Measurements from ENCODE around the gene OR5H6.

OR5H6 gene

GRCh38 chr3:98263944-98264343 is at the start of gene OR5H6:
Gene OR5H6, plus strand, starts transcription at chr3:98264244. Its CDS starts 89 bp downstream, at chr3:98264333.
- DNase-seq (ENCODE audit: low read depth): no peak
- H3K4me3 ChIP-seq (ENCODE audit: control insufficient read depth, low read depth, low read length): no peak within 1 kb of the TSS
- TF ChIP-seq CTCF (IDR thresholded peaks at IDR 0.05; ENCODE audit: control insufficient read depth, insufficient read depth, low read depth, low read length, missing control alignments): no peak

GRCh38 chr3:98215051-98215450 is 49.0 kb upstream of the OR5H6 start:
- no peak overlapping the region for H3K4me3 ChIP-seq (ENCODE audit: control insufficient read depth, low read depth, low read length)
- no peak for TF ChIP-seq CTCF (IDR thresholded peaks at IDR 0.05; ENCODE audit: control insufficient read depth, insufficient read depth, low read depth, low read length, missing control alignments)
- no peak for DNase-seq (ENCODE audit: low read depth)

- H3K4me3 ChIP-seq (ENCODE audit: control insufficient read depth, low read depth, low read length): no peak overlapping the region
- no peak for DNase-seq (ENCODE audit: low read depth)
- TF ChIP-seq CTCF (IDR thresholded peaks at IDR 0.05; ENCODE audit: control insufficient read depth, insufficient read depth, low read depth, low read length, missing control alignments): no peak
These were observed 40.0 kb upstream of the OR5H6 start for GRCh38 chr3:98223907-98224672.

- no peak overlapping the region for H3K4me3 ChIP-seq (ENCODE audit: control insufficient read depth, low read depth, low read length)
- no peak for TF ChIP-seq CTCF (IDR thresholded peaks at IDR 0.05; ENCODE audit: control insufficient read depth, insufficient read depth, low read depth, low read length, missing control alignments)
- no peak for DNase-seq (ENCODE audit: low read depth)
These were observed 31.6 kb upstream of the OR5H6 start for GRCh38 chr3:98232489-98232888.

- H3K4me3 ChIP-seq (ENCODE audit: control insufficient read depth, low read depth, low read length): no peak overlapping the region
- no peak for DNase-seq (ENCODE audit: low read depth)
- TF ChIP-seq CTCF (IDR thresholded peaks at IDR 0.05; ENCODE audit: control insufficient read depth, insufficient read depth, low read depth, low read length, missing control alignments): no peak
These were observed 30.6 kb upstream of the OR5H6 start for GRCh38 chr3:98233468-98233867.

GRCh38 chr3:98240131-98240530 is 23.9 kb upstream of the OR5H6 start:
- no peak for DNase-seq (ENCODE audit: low read depth)
- no peak for TF ChIP-seq CTCF (IDR thresholded peaks at IDR 0.05; ENCODE audit: control insufficient read depth, insufficient read depth, low read depth, low read length, missing control alignments)
- no peak overlapping the region for H3K4me3 ChIP-seq (ENCODE audit: control insufficient read depth, low read depth, low read length)
